Activated T-cell treated with anti-CD3 and anti-CD28 coated beads, Interleukin-2, amount 50 U/mL, for 1 hour (primary cell): Measurements from ENCODE around the gene MEGF6.

Experiments used
- DNase-seq: peaks from one replicate; pipeline ENCODE4 v3.0.0-alpha.2; 2020

The MEGF6 gene

GRCh38 chr1:3645666-3646355, 34.5 kb upstream of the MEGF6 start:
- DNase-seq = no peak

GRCh38 chr1:3645247-3645646, 33.9 kb upstream of the MEGF6 start:
- DNase-seq = no peak

- no peak for DNase-seq
These were observed 33.0 kb upstream of the MEGF6 start for GRCh38 chr1:3644273-3644672.

GRCh38 chr1:3642919-3643675, 31.8 kb upstream of the MEGF6 start:
- no peak for DNase-seq

GRCh38 chr1:3641816-3642215, 30.5 kb upstream of the MEGF6 start:
- DNase-seq = no peak

GRCh38 chr1:3641046-3641760, 29.9 kb upstream of the MEGF6 start:
- DNase-seq = no peak

GRCh38 chr1:3640121-3640837, 29.0 kb upstream of the MEGF6 start:
- no peak for DNase-seq

- no peak for DNase-seq
These were observed 28.1 kb upstream of the MEGF6 start for GRCh38 chr1:3639397-3639911.

- no peak for DNase-seq
These were observed 27.4 kb upstream of the MEGF6 start for GRCh38 chr1:3638676-3639075.

GRCh38 chr1:3638027-3638426, 26.7 kb upstream of the MEGF6 start:
- no peak for DNase-seq

GRCh38 chr1:3636531-3636930, 25.2 kb upstream of the MEGF6 start:
- DNase-seq = no peak

- DNase-seq = no peak
These were observed 24.8 kb upstream of the MEGF6 start for GRCh38 chr1:3636080-3636479.

- no peak for DNase-seq
These were observed 22.9 kb upstream of the MEGF6 start for GRCh38 chr1:3634059-3634800.

- no peak for DNase-seq
These were observed 22.2 kb upstream of the MEGF6 start for GRCh38 chr1:3633344-3634058.

GRCh38 chr1:3632716-3633343, 21.5 kb upstream of the MEGF6 start:
- no peak for DNase-seq

GRCh38 chr1:3632298-3632697, 21.0 kb upstream of the MEGF6 start:
- DNase-seq = no peak

GRCh38 chr1:3631320-3632260, 20.3 kb upstream of the MEGF6 start:
- DNase-seq = no peak

- DNase-seq = no peak
These were observed 19.6 kb upstream of the MEGF6 start for GRCh38 chr1:3630914-3631313.

GRCh38 chr1:3630161-3630611, 18.9 kb upstream of the MEGF6 start:
- no peak for DNase-seq
